GM21526 (cell line): Measurements from ENCODE around the gene TMEM63C.

Experiments
- ATAC-seq: cut with Tn5 transposase; IDR thresholded peaks from one replicate; pipeline ENCODE4 v1.9.1; 2021; ENCODE audit warnings: moderate library complexity; ENCODE audit not compliant: unreplicated experiment, low FRiP score

TMEM63C gene

DNA sequence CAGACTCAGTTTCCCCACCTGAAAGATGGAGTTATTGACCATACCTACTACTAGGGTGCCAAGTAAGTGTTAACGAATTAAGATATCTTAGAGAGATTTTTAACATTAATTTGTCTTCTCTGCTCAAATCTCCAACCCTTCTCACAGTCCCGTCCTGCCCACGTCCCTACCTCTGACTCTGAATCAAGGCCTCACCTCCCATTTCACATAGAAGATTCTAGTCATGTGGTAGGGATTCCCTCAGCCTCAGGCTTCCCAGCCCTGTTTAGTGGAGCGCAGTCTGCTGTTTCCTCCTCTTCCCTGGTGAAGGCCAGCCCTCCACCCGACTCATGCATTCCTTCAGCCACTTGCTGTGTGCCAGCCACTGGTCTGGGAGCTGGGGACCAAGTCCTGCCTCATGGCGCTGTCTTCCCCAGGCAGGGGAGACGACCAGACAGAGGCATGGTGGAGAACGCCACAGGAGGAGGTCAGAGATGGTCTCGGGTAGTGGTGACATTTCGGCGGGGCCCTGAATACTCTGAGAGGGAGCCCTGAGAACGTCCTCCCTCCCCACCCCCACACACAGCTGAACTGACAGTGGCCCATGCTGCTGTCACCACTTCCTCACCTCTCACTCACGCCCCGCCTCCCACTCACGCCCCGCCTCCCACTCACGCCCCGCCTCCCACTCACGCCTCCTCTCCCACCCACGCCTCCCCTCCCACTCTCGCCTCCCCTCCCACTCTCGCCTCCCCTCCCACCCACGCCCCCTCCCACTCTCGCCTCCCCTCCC, 38.8 kb downstream of the TMEM63C start:
- no peak for ATAC-seq

DNA sequence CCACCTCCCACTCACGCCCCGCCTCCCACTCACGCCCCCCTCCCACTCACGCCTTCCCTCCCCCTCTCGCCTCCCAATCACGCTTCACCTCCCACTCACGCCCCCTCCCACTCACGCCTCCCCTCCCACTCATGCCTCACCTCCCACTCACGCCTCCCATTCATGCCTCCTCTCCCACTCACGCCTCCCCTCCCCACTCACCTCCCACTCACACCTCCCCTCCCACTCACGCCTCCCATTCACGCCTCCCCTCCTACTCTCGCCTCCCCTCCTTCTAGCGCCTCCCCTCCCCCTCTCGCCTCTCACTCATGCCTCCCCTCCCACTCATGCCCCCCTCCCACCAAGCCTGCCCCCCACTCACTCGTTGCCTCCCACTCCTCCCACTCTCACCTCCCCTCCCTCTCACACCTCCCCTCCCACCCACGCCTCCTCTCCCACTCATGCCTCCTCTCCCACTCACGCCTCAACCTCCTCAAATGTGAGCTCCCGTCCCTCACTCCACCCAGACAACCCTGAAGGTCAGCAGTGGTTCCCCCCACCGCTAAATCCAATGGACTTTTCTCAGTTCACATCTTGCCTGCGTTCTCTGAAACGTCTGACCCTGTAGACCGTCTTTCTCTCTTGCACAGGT, 39.8 kb downstream of the TMEM63C start:
- no peak for ATAC-seq

DNA sequence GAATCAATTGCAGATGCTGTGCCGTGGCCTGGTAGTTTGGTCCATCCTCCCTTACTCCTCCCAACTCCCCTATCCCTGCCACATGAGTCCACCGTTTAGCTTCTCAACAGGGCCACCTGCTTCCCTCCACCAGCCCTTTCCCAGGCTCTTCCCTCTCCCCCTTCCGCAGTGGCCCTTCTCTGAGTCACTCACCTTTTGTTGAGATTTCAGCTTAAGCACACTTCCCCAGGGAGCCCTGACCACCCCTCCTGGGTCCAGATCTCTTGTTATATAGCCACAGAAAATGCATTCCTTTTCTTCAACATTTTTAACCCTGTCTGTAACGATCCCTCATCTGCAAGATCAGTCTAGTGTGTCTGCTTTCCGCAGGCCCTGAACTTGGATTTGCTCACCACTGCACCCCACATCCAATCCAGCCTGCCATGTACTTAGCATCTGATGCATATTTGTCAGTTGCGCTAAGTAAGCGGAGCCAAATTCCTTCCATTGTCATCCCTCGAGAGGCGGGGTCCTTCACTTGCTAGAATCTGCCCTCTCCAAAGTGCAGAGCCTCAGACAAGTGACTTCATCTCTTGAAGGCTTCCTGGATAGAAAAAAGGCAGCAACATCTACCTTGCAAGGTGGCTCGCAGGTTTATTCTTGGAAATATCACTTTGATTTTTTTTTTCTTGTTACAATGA, 41.1 kb downstream of the TMEM63C start:
- no peak for ATAC-seq

DNA sequence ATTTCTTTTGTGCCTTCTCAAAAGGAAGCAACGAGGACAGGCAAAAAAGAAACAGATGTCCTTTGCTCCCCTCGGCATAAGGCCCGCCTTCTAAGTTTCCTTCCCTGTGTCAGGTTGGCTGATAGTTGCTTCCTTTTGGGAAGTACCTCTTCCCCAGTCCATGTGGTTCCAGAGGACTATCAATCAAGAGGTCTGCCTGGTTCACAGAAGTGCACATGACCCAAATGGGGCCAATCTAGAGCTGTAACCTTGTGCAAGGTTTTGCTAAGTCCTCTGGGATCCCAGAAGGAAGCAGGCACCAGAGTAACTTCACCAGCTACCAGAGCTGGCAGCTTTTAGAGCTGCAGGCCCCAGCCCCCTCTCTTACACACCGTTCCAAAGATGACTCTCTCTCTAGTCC, 42.6 kb downstream of the TMEM63C start:
- ATAC-seq: no peak

DNA sequence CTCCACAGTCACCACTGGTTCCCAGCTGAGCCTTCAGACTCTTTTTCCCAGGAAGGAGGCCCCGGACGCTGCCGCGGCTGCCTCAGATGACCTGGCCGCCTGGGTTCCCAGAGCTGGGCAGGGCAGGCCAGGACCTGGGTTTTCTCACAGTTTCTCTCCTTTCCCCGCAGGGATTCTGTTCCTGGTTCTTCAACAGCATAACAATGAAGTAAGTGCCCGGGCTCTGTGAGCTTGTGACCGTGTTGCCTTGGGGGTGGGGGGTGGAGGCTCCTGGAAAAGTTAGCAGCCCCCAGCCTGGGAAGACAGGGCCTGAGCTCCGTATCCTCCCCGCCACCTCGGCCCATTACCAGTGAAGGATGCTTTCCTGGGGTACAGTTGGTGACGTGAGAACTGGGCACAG, 43.7 kb downstream of the TMEM63C start:
- no peak for ATAC-seq

DNA sequence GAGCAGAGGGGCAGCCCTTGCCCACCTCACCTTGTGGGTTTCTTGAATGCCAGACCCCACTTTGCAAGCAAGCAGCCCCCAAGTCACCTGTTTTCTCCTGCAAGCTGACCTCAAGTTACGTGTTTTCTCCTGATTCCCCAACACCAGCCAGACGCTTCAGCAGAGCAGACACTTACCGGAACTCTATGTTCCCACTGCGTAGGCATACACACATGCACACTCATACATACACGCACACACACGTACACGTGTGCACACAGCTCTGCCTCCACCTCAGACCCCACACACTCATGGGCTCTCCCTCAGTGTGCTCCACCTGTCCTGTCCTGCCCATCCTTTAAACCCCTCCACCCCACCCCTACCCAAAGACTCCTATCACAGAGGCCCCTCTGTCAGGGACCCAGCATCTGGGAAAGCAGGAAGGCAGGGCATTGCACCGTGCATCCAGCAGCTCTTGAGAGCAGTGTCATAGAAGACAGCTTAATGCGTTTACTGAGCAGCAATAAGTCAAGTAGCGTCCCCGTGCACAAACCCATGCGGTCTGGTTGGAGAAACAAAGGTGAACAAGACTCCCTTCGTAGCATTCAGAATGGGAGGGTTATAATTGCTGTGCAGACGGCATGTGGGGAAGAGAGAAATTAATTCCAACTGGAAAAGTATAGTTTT, 44.4 kb downstream of the TMEM63C start:
- ATAC-seq: no peak

DNA sequence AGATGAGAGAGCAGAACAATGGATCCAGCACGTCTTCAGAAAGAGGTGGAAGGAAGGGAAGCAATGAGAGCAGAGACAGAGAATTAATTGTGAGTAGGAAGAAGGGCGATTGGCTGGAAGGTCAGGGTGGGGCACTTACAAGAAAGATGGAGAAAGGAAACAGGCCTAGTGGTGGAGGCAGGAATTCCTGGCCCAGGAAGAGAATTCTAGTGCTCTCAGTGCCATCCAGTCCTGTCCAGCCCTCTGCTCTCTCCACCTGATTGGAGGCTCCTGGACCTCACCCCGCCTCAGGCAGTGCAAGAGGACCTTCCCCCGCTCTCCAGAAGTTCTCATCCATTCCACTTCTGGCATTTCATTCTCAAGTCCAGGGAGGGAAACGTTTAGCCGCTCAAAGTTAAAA, 46.5 kb downstream of the TMEM63C start:
- ATAC-seq: no peak

DNA sequence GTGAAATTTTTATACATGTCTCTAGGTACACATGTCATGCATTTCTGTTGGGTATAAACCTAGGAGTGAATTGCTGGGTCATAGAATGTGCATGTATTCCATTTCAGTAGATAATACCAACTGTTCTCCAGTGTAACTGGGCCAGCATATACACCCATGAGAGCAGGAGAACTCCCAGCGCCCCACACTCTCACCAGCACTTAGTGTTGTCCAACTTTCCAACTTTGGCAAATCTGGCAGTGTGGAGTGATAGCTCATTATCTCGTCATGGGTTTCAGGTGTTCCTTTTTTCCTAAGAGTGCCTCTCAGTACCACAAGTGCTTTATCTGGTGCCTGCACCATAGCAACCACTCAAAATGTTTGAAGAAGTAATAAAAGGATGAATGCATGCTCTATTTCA, 49.3 kb downstream of the TMEM63C start:
- no peak for ATAC-seq

DNA sequence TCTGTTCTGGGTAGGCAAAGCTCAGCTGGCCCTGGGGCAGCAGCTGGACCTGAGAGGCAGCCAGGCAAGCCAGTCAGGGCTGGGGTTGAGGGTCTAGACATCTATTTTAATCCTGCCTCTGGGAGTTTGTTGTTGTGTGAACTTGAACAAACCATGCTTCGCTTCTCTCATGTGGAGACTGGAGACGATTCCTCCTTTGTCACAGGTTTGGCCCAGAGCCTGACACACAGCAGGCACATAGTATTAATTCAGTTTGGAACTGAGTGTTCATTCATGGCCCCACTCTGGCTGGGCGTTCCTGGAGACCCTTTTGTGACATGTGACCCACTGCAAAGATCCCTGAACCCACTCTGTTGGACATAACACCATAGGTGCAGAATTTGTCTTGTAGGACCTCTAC, 50.1 kb downstream of the TMEM63C start:
- ATAC-seq: no peak

DNA sequence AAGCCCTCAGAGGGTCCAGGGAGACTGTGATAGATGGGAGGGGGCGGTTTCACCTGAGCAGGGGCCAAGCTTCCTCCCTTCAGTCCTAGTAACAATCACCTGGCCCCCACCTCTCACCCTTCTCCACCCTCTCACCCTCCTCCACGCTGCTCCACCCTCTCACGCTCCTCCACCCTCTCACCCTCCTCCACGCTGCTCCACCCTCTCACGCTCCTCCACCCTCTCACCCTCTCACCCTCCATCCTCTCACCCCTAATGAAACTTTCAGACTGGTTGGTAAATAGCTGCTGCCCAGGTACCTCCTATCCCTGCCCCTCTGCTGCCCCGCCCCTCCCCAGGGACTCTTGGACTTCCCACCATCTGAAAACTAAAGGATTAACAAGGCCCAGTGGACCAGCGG, 55.2 kb downstream of the TMEM63C start:
- no peak for ATAC-seq

DNA sequence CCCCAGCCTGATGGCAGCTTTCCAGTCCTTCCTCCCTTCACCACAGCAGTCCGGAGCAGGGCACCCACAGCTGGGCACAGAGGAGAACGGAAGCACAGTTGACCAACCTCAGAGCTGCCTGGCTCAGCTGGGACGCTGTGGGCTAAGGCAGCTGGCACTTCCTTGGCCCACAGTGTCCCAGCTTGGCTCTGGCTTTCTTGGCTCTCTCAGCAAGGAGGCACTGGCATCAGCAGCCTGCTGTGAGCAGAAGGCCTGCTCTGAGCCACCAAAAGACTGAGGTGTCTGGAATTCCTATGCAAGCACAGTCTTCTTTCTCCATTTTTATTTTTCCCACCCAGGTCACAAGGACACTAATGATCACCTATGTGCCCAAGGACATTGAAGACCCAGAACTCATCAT, 56.8 kb downstream of the TMEM63C start:
- no peak for ATAC-seq

DNA sequence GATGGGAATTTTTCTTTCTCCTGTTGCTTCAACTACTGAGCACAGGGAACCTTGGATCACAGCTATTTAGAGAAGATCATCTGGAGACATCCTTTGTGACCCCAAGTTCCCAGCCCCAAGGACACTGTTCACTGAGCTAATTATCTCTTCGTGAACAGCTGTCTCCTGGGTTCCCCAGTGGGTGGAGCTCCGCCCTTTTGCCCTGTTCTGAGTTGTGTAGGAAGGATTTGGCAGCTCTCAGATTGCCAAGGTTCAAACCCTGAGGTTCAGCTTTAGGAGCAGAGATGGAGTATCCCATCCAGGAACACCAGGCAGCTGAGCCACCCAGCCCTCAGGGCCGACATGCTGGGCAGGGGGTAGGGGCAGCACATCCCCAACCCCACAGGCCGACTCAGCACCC, 57.4 kb downstream of the TMEM63C start:
- no peak for ATAC-seq

DNA sequence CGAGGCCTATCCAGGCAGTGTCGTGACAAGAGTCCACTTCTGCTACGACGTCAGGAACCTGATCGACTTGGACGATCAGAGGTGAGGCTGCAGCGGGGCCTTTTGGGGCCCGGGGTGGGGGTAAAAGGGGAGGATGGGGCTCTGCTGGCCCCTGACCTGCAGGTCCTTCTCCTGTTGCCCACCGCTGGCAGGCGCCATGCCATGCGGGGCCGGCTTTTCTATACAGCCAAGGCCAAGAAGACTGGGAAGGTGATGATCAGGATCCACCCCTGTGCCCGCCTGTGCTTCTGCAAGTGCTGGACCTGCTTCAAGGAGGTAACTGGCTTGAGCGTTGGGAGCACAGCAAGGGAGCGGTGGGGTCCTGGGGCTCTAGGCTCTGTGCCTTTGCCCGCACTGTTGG, 57.8 kb downstream of the TMEM63C start:
- ATAC-seq: no peak

DNA sequence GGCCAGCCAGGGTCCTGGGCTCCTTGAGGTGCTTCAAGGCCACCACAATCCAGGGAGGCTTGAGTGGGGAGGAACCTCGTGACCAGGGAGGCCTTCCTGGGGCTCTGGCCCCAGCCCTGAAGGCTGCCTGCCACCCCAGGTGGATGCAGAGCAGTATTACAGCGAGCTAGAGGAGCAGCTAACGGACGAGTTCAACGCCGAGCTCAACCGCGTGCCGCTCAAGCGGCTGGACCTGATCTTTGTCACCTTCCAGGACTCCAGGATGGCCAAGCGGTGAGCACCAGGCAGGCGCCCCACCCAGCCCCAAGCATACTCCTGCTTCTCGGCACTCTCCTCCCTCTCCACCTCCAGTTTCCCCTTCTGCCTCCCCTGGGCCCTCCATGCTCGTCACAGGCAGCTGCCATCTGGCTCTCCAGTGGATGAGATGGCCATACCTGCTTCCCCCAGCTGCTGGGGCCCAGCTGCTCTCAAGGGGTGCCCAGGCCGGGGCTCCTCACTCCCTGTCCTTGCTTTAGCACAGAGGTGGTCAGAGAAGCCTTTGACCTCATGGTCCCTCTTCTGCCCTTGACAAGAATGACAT, 58.8 kb downstream of the TMEM63C start:
- no peak for ATAC-seq

DNA sequence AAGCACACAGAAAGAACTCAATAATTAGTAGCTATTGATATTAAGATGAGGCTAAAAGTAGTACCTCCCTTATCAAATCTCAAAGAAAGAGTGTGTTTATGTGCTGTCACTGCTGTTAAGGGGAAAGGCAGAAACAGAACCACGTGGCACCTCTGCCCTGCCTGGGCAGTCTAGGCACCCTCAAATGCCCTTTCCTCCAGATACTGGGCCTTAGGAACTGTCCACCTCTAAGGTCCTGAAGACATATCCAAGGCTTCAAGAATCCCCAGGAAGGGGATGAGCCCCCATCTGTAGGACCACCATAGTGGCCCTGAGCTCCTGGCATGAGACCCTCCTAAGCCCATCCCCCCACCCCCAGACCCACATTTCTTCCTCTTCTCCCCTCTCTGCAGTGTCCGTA, 60.4 kb downstream of the TMEM63C start:
- no peak for ATAC-seq

DNA sequence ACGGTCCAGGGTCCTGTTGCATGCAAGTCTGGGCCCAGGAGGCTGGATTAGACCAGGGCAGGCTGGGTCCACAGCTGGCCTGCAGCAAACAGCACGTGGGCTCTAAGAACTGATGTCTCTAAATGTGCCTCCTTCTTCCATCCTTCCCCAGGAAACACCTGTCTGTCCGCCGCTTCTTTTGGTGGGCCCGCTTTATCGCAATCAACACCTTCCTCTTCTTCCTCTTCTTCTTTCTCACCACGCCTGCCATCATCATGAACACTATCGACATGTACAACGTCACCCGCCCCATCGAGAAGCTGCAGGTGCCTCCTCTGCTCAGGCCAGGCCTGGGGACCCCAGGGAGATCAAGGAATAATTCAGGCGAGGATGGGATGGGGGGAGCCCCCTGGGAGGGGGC, 61.2 kb downstream of the TMEM63C start:
- ATAC-seq: no peak

DNA sequence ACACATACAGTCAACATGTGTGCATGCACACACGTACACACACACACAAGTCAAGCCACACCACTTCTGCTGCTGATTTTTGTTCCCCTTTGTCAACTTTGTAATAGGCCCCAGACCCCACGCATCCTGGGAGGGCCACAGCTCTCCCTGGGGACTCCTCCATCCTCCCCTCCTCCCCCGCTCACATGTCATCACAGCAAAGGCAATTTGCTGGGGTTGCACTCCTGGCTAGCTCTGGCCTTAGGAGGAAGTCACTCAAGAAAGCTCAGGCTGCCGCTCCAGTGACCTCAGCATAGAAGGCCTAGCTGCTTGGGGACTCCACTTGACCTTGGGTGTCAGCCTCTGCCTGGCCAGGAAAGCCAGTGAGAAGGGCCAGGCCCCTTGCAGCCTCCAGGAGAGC, 62.3 kb downstream of the TMEM63C start:
- ATAC-seq: no peak

DNA sequence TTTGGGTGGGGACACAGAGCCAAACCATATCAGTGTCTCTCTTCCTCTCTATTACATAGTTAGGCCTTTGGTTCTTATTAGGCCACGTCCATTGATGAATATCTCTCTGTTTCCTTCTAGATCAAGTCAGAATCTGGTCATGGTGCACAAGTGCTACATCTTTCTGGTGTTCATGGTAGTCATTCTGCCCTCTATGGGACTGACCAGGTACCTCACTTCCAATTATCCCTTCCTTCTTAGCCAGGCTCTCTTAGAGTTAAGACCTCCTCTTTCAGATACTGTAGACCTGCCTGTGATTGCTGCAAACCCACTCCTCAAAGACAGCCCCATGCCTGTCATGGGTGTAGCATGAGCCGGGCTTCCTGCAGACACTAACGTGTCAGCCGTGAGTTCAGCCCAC, 64.2 kb downstream of the TMEM63C start:
- no peak for ATAC-seq

DNA sequence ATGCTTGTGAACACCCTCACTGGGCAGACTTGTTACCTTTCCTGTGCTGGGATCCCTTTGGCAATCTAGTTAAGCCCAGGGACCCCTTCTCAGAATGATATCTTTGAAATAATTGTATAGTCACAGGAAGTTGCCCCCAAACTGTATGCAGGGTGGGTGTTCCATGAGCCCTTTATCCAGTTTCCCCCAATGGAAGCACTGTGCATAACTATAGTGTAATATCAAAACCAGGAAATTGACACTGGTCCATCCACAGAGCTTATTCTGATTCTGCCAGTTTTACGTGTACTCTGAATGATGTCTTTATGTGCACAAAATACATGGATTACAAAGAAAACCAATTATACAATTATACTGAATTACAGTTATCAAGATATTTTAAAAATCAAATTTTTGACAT, 65.2 kb downstream of the TMEM63C start:
- no peak for ATAC-seq

DNA sequence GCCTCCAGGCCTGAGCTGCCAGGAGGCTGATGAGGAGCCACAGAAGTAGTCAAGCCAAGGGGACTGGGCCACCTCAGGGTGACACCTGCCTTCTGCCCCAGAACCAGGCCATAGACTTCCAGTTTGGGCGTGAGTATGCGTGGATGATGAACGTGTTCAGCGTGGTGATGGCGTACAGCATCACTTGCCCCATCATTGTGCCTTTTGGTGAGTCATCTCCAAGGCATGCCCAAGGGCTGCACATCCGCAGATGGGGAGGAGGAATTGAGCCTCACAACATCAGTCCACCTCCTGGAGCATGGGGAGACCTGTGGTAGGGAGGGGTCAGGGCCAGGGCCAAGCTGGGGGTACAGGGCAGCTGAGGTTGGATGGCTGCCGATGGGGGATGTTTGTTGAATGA, 67.1 kb downstream of the TMEM63C start:
- ATAC-seq: no peak

DNA sequence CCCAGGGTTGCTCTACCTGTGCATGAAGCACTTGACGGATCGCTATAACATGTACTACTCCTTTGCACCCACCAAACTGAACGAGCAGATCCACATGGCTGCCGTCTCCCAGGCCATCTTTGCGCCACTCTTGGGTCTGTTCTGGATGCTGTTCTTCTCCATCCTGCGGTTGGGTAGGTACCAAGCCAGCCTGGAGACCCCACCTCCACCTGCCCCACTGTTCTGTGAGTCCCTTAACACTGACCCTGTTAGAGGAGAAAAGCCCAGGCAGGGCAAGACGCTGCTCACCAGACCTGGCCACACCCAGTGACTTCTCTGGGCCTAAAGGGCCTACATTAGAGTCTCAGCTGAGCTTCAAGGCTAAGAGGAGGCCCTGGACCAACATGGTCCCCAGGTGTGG, 67.7 kb downstream of the TMEM63C start:
- no peak for ATAC-seq
